ENCODE results near the gene FAM53B. TPM values are rescaled to one million over a fixed set of nuclear protein-coding genes. Genes with fewer than 3 reads are reported as not detected.

FAM53B gene
- total RNA-seq, 1 donor: 13.4 TPM

DNA sequence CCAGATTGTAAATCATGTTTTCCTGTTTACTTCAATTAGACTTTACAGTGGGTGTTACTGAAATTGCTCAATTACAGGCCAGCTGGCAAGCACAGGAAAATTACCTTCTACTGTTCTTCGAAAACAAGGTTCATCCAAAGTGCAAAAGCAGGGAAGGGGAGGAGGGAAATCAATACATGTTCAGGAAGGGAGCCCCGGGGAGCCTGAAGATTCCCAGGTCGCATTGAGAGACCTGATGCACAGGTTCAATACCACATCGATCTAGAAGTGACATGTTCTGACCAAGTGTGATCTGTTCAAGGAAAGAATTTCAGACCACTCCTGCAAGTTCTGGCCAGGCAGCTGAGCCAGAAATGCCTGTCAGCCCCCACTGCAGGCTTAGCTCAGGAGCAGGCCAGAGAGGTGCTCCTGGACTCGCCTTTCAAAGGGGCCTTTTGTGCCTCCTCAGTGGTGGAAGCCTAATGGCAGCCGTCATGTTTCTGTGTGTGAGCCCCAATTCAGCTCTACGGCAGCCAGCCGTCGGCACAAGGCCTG lies 35.9 kb downstream of the FAM53B start:
- DNase-seq (ENCODE audit: low read depth): peak; percentile 91
- no peak overlapping the region for H3K4me3 ChIP-seq (ENCODE audit: low read depth, low read length)
- TF ChIP-seq, protein P1, sequence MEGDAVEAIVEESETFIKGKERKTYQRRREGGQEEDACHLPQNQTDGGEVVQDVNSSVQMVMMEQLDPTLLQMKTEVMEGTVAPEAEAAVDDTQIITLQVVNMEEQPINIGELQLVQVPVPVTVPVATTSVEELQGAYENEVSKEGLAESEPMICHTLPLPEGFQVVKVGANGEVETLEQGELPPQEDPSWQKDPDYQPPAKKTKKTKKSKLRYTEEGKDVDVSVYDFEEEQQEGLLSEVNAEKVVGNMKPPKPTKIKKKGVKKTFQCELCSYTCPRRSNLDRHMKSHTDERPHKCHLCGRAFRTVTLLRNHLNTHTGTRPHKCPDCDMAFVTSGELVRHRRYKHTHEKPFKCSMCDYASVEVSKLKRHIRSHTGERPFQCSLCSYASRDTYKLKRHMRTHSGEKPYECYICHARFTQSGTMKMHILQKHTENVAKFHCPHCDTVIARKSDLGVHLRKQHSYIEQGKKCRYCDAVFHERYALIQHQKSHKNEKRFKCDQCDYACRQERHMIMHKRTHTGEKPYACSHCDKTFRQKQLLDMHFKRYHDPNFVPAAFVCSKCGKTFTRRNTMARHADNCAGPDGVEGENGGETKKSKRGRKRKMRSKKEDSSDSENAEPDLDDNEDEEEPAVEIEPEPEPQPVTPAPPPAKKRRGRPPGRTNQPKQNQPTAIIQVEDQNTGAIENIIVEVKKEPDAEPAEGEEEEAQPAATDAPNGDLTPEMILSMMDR (IDR thresholded peaks at IDR 0.05; ENCODE audit: insufficient read depth, low read depth, low read length): no peak

DNA sequence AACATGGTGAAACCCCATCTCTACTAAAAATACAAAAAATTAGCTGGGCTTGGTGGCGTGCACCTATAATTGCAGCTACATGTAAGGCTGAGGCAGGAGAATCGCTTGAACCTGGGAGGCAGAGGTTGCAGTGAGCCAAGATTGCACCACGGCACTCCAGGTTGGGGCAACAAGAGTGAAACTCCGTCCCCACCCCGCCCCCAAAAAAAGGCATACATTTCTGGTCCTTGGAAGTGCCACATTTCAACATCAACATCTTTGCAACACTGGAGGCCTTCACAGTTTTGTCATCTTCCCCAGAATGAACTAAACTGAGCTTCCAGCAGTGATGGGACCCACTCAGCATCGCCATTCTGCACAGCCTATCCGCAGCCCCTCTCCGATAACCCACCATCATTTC lies 36.6 kb downstream of the FAM53B start:
- no peak overlapping the region for H3K4me3 ChIP-seq (ENCODE audit: low read depth, low read length)
- DNase-seq (ENCODE audit: low read depth): peak; percentile 52
- TF ChIP-seq, protein P1 (IDR thresholded peaks at IDR 0.05; ENCODE audit: insufficient read depth, low read depth, low read length): no peak

DNA sequence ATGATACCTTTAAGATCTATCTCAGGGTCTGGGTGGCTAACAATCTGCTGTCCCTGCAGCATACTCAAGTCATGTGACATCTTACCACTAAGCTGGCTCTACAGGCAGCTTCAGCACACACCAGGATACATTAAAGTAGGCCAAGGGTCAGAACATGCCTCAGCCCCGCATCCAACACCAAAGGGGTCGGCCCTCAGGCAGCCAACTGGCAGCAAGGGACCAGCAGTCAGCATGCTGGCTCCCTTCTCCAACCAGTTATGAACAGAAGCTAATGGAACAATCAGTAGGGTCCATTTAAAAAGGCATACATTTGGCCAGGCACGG lies 37.1 kb downstream of the FAM53B start:
- TF ChIP-seq, protein P1 (IDR thresholded peaks at IDR 0.05; ENCODE audit: insufficient read depth, low read depth, low read length): no peak
- no peak for DNase-seq (ENCODE audit: low read depth)
- no peak overlapping the region for H3K4me3 ChIP-seq (ENCODE audit: low read depth, low read length)

DNA sequence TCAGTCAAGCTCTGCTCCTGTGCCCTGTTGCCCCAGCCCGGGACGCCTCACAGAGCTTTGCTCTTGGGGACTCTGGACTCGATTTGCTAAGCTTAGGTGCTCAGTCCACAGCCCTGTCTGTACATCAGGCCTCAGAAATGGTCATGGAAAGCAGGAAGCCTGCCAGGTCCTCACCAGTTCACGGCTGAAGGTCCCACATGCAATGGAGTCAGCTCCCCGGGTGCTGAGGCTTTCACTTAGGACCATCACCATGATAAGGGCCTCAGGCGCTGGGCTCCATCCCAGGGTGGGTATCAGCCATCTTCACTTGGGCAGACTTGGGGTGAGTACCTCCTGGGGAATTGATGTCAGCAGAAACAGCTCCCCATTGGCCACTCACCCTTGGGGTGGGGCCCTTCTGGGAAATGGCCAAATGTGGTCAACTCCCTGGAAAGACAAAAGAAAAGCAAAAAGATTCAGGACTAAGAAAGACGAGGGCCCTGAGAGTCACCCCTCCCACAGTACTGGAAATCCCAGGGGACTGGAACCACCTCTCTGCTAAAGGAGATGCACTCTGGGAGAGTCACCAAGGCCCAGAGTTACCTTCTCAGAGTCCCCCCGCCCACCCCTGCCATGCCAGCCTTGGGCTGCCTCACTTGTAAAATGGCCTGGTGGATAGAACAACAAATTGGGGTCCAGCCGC lies 37.6 kb downstream of the FAM53B start:
- TF ChIP-seq, protein P1 (IDR thresholded peaks at IDR 0.05; ENCODE audit: insufficient read depth, low read depth, low read length): no peak
- no peak for DNase-seq (ENCODE audit: low read depth)
- H3K4me3 ChIP-seq (ENCODE audit: low read depth, low read length): no peak overlapping the region

DNA sequence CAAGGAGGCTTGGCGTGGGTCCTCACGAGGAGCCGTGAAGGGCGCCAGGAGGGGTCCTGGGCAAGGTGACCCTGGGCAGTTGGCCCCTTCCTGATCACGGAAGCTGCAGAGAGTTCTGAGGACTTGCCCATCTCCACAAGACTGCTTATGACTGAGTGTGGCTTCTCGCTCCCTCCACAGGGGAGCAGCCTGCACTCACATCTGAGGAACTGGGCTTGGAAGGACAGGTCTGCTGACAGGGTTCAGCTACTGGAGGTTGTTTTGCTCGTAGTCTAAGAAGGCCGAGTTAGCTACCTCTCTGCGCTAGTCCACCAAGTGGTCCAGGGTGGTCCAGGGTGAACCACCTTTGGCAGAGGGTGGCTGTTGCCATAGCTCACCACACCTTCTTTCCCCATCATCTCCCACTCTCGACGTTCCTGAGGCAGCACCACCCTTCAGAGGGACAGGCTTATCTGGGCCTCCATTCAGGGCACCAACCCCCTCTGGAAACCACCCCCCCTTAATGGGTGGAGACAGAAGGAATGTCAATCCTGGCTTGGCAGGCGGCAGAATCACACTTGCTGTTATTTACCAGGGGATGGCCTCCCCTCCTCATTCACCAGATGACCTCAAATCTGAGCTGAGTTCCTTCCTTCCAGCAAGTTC lies 38.2 kb downstream of the FAM53B start:
- no peak overlapping the region for H3K4me3 ChIP-seq (ENCODE audit: low read depth, low read length)
- TF ChIP-seq, protein P1 (IDR thresholded peaks at IDR 0.05; ENCODE audit: insufficient read depth, low read depth, low read length): no peak
- DNase-seq (ENCODE audit: low read depth): no peak

DNA sequence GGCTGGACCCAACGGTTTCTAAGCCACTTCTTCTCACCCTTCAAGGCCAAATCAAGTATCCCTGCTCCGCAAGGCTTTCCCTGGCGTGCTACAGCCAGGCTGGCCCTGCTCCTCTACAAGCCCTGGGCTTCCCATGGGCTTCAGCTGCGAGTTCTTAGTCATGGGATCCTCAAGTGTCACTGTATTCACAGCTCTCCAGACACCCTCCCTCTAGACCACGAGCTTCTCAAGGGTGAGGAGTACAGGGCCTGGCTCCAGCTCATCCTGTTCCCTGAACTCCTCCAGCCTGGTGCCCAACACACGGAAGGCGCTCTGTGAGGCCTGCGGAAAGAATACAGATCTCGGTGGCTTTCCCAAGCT lies 38.8 kb downstream of the FAM53B start:
- DNase-seq (ENCODE audit: low read depth): peak; percentile 37
- H3K4me3 ChIP-seq (ENCODE audit: low read depth, low read length): no peak overlapping the region
- TF ChIP-seq, protein P1 (IDR thresholded peaks at IDR 0.05; ENCODE audit: insufficient read depth, low read depth, low read length): no peak
